Kidney epithelial cell (primary cell): ENCODE data around the gene TOP2A. TPM values are rescaled to one million over a fixed set of nuclear protein-coding genes. Genes with fewer than 3 reads are reported as not detected.
A peak's percentile ranks its signal among the peaks of the same experiment; 100 is the strongest.
"Not testable (repeated sequence)": the region's sequence is repeated elsewhere in the genome, so short reads cannot be mapped to it uniquely, and the experiment has no call there.

Experiments used
- DNase-seq: peaks from one replicate; pipeline ENCODE4 v3.0.0-alpha.2; 2010; ENCODE audit warnings: low read depth
- H3K27me3 ChIP-seq: 2 replicates; pipeline ENCODE4 v1.6.0; 2011; ENCODE audit warnings: low read length; ENCODE audit not compliant: control insufficient read depth, insufficient read depth
- H3K36me3 ChIP-seq: 2 replicates; pipeline ENCODE4 v1.5.1; 2011; ENCODE audit warnings: low read length; ENCODE audit not compliant: control insufficient read depth, insufficient read depth
- H3K4me3 ChIP-seq: 2 replicates; pipeline ENCODE4 v1.5.1; 2011; ENCODE audit warnings: low read depth, mild to moderate bottlenecking, control low read depth, low read length
- CTCF ChIP-seq: IDR thresholded peaks from 2 replicates; pipeline ENCODE4 v1.5.1; 2011; ENCODE audit warnings: mild to moderate bottlenecking, moderate library complexity, low read length, control low read depth, inconsistent platforms; ENCODE audit not compliant: insufficient read depth, poor library complexity, severe bottlenecking
- total RNA-seq: library from RNA; depleted of rRNA; stranded (reverse); fragments of >200 nt; gene quantifications from 2 replicates; pipeline ENCODE4 v1.2.3, GENCODE V29; 2015

The TOP2A gene
- total RNA-seq, 1 donor from 2014 or later = 17.4 TPM

GRCh38 chr17:40407460-40407859, 10.2 kb downstream of the TOP2A start:
- H3K36me3 ChIP-seq = no peaks in the 10 kb centered on the region
- H3K4me3 ChIP-seq = no peak overlapping the region

GRCh38 chr17:40404003-40404402, 13.7 kb downstream of the TOP2A start:
- H3K27me3 ChIP-seq = no peaks in the 10 kb centered on the region
- no peak for DNase-seq
- TF ChIP-seq CTCF = no peak
- peaks cover 2% of the 10 kb centered on the region for H3K36me3 ChIP-seq
- H3K4me3 ChIP-seq = no peak overlapping the region

More at GRCh38 chr17:40407460-40407859, 10.2 kb downstream of the TOP2A start:
- no peak for DNase-seq
- no peak for TF ChIP-seq CTCF
- no peaks in the 10 kb centered on the region for H3K27me3 ChIP-seq

- H3K4me3 ChIP-seq = no peak overlapping the region
- H3K27me3 ChIP-seq = no peaks in the 10 kb centered on the region
- DNase-seq = no peak
- H3K36me3 ChIP-seq = peaks cover 2% of the 10 kb centered on the region
- no peak for TF ChIP-seq CTCF
Measured at GRCh38 chr17:40402668-40403067, 15.0 kb downstream of the TOP2A start.

- no peak for DNase-seq
- Histone ChIP-seq H3K36me3 (peaks cover 2% of the 10 kb centered on the region), H3K27me3 (no peaks in the 10 kb centered on the region), H3K4me3 (no peak overlapping the region)
- TF ChIP-seq CTCF = peak; percentile 40
Measured at GRCh38 chr17:40399185-40399584, 18.5 kb downstream of the TOP2A start.

- H3K36me3 ChIP-seq, DNase-seq, H3K27me3 ChIP-seq, H3K4me3 ChIP-seq: not testable (repeated sequence)
Measured at GRCh38 chr17:40386555-40386954, 31.1 kb downstream of the TOP2A start.

- DNase-seq = no peak
- Histone ChIP-seq H3K27me3 (no peaks in the 10 kb centered on the region), H3K4me3 (no peak overlapping the region), H3K36me3 (no peaks in the 10 kb centered on the region)
- TF ChIP-seq CTCF = no peak
Measured at GRCh38 chr17:40382251-40382650, 35.4 kb downstream of the TOP2A start.

- no peak for TF ChIP-seq CTCF
Measured at GRCh38 chr17:40378966-40379365, 38.7 kb downstream of the TOP2A start.

More at GRCh38 chr17:40378966-40379365, 38.7 kb downstream of the TOP2A start:
- H3K27me3 ChIP-seq = no peaks in the 10 kb centered on the region
- DNase-seq = no peak
- no peak overlapping the region for H3K4me3 ChIP-seq
- no peaks in the 10 kb centered on the region for H3K36me3 ChIP-seq
